Ascending aorta (tissue), 2 donors: ENCODE results near the gene TANGO2. TPM values are rescaled to one million over a fixed set of nuclear protein-coding genes. Genes with fewer than 3 reads are reported as not detected.

Experiments
- DNase-seq, 2 donors: peaks; one replicate each; pipeline ENCODE4 v3.0.0-alpha.2; 2019; ENCODE audit warnings: low spot score in 2 of 2
- H3K27ac ChIP-seq, 2 donors: fragments of 200-600 bp; sonication (generic); one replicate each; pipeline ENCODE4 v1.5.1; 2016 to 2017; ENCODE audit warnings: mild to moderate bottlenecking in 1 of 2
- H3K27me3 ChIP-seq: fragments of 200-600 bp; sonication (generic); one replicate; pipeline ENCODE4 v1.5.1; 2017
- H3K36me3 ChIP-seq, 2 donors: fragments of 200-600 bp; sonication (generic); one replicate each; pipeline ENCODE4 v1.5.1; 2016
- H3K4me1 ChIP-seq, 2 donors: fragments of 200-600 bp; sonication (generic); one replicate each; pipeline ENCODE4 v1.5.1; 2016 to 2017; ENCODE audit warnings: mild to moderate bottlenecking in 1 of 2
- H3K4me3 ChIP-seq, 2 donors: fragments of 200-600 bp; sonication (generic); one replicate each; pipeline ENCODE4 v1.5.1; 2016 to 2017; ENCODE audit warnings: mild to moderate bottlenecking in 1 of 2
- H3K9me3 ChIP-seq, 2 donors: fragments of 200-600 bp; sonication (generic); one replicate each; pipeline ENCODE4 v1.5.1; 2016
- intact Hi-C: fragments of 100-400 bp; cut with DNase I; formaldehyde crosslinking; loops from one replicate; pipeline ENCODE4 v1.15.1; 2023
- total RNA-seq: library from RNA; depleted of rRNA; stranded (reverse); fragments of >200 nt; gene quantifications from one replicate; pipeline ENCODE4 v1.1.0, GENCODE V29; 2016
- TF ChIP-seq, protein P1 (sequence below), 3 experiments: fragments of 200-600 bp in 2 of 3; fragments of 450-650 bp in 1 of 3; sonication (generic) in 2 of 3; IDR thresholded peaks; one replicate each; pipeline ENCODE4 v1.5.1; 2016 to 2019; ENCODE audit warnings: antibody characterized with exemption in 3 of 3, mild to moderate bottlenecking in 1 of 3, moderate library complexity in 1 of 3

The TANGO2 gene
- total RNA-seq, 1 donor from 2014 or later = 26.3 TPM

DNA sequence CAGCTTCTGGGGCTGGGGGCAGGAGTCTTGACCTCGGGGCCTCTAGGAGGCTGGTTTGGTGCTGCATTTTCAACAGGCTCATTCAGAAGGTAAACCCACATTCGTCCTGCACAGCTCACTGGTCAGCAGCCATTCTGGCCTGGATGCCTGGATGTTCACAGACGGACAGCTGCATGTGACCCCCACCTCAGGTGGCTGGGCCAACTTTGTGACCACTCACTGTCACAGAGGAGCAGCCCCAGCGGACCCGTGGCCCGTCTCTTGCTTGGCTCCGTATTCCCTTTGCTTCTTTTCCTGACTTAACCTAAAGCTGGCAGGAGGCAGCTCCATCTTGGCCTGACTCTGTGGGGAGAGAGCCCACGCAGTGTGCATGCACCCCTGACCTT, 67.3 kb downstream of the TANGO2 start:
- intact Hi-C loops = no loop called here
- H3K4me1 ChIP-seq = peaks cover 0 to 8% of the 10 kb centered on the region in 2 donors
- H3K4me3 ChIP-seq = no peak overlapping the region
- TF ChIP-seq, protein P1, sequence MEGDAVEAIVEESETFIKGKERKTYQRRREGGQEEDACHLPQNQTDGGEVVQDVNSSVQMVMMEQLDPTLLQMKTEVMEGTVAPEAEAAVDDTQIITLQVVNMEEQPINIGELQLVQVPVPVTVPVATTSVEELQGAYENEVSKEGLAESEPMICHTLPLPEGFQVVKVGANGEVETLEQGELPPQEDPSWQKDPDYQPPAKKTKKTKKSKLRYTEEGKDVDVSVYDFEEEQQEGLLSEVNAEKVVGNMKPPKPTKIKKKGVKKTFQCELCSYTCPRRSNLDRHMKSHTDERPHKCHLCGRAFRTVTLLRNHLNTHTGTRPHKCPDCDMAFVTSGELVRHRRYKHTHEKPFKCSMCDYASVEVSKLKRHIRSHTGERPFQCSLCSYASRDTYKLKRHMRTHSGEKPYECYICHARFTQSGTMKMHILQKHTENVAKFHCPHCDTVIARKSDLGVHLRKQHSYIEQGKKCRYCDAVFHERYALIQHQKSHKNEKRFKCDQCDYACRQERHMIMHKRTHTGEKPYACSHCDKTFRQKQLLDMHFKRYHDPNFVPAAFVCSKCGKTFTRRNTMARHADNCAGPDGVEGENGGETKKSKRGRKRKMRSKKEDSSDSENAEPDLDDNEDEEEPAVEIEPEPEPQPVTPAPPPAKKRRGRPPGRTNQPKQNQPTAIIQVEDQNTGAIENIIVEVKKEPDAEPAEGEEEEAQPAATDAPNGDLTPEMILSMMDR (IDR thresholded peaks at IDR 0.05) = no peak
- H3K36me3 ChIP-seq = peaks cover 72 to 76% of the 10 kb centered on the region in 2 donors
- DNase-seq = no peak
- no peak overlapping the region for H3K27ac ChIP-seq
- H3K27me3 ChIP-seq = no peaks in the 10 kb centered on the region
- H3K9me3 ChIP-seq = no peaks in the 10 kb centered on the region

DNA sequence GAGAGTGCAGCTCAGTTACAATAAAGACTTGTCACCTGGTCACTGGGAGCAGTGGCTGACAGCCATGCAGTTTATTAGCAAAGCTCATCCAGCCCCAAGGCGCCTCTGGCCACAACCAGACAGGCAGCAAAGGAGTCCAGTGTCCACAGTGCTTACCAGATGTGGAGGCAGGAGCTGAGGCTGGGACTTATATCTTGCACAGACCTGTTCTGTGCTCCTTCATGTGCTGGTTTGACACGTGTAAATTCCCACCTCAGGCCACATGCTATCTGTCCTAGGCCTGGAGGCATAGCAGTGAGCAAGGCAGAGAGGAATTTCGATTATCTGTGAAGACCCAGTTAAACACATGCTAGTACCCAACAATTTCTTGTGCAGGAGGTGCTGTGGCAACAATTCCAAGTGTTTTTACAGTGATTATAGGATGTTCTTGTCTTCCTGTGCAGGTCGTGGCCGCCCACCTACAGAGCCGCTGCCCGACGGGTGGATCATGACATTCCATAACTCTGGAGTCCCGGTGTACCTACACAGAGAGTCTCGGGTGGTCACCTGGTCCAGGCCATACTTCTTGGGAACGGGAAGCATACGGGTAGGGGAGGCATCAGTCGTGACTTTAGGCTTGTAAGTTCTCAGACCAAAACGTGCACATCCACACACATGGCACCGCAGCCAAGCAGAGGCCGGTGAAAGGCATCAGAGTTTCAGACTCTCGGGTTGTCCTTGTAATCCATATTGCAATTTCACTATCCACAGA, 68.5 kb downstream of the TANGO2 start:
- H3K4me1 ChIP-seq = peaks cover 0 to 5% of the 10 kb centered on the region in 2 donors
- intact Hi-C loops = no loop called here

DNA sequence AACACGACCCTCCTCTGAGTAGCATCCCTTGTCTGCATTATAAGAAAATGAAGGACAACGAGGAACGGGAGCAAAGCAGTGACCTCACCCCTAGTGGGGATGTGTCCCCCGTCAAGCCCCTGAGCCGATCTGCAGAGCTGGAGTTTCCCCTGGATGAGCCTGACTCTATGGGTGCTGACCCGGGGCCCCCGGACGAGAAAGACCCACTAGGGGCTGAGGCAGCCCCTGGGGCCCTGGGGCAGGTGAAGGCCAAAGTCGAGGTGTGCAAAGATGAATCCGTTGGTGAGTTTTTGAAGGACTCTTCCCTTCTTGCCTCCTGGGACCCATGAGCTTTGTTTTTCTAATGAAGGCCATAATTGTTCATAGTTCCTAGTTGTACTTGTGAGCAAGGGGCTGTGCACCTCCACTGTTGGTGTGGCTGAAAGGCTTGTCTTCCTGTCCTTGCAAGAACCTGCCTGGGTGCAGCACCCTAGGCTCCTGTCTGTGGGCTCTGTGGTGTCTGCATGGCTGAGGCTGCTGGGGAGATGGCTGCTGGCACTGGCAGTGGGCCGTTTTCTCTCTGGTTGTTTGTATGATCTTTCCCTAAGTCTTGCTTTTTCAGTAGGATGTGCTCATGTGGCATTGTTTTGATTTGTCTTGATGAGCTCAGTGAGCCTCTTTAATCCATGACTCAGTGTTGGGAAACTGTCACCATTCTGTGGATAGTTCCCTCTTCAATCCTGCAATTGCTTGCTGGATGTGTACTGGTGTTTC, 69.2 kb downstream of the TANGO2 start:
- Histone ChIP-seq H3K4me3 (no peak overlapping the region), H3K9me3 (no peaks in the 10 kb centered on the region), H3K36me3 (peaks cover 83 to 95% of the 10 kb centered on the region in 2 donors), H3K4me1 (peaks cover 0 to 3% of the 10 kb centered on the region in 2 donors), H3K27ac (no peak overlapping the region), H3K27me3 (no peaks in the 10 kb centered on the region)
- DNase-seq = no peak
- TF ChIP-seq, protein P1 (IDR thresholded peaks at IDR 0.05) = no peak
- intact Hi-C loops = no loop called here

More for the DNA sequence above, 68.5 kb downstream of the TANGO2 start:
- H3K4me3 ChIP-seq = no peak overlapping the region
- DNase-seq = no peak
- TF ChIP-seq, protein P1 (IDR thresholded peaks at IDR 0.05) = no peak
- H3K9me3 ChIP-seq = no peaks in the 10 kb centered on the region
- peaks cover 76 to 88% of the 10 kb centered on the region in 2 donors for H3K36me3 ChIP-seq
- no peak overlapping the region for H3K27ac ChIP-seq
- no peaks in the 10 kb centered on the region for H3K27me3 ChIP-seq

DNA sequence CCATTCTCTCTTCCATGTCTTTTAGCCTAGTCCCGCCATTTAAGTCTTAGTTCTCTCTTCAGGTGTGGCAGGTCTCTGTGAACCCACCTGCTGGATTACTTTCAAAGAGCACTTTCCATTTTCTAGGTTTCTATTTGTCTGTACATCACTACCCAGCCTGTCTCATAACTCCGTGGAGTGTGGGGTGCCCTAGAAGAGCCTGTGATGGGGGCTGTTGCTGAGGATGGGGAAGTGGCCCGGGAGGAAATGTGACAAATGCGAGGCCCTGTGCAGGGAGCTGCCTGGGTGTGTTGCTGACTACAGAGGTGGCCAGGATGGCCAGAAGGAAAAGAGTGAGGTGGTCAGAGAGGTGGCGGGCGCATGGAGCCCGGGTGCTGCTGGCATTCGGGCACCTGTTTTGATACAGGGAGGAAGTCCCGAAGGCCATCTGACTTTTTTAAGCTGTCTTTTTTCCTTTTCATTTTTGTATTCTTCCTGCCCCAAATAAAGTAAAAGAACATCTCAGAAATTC, 69.9 kb downstream of the TANGO2 start:
- Histone ChIP-seq H3K4me1 (peaks cover 0 to 3% of the 10 kb centered on the region in 2 donors), H3K27ac (no peak overlapping the region), H3K27me3 (no peaks in the 10 kb centered on the region), H3K9me3 (no peaks in the 10 kb centered on the region), H3K4me3 (no peak overlapping the region), H3K36me3 (peaks cover 85 to 100% of the 10 kb centered on the region in 2 donors)
- TF ChIP-seq, protein P1 (IDR thresholded peaks at IDR 0.05) = no peak
- no peak for DNase-seq
- intact Hi-C loops = no loop called here

DNA sequence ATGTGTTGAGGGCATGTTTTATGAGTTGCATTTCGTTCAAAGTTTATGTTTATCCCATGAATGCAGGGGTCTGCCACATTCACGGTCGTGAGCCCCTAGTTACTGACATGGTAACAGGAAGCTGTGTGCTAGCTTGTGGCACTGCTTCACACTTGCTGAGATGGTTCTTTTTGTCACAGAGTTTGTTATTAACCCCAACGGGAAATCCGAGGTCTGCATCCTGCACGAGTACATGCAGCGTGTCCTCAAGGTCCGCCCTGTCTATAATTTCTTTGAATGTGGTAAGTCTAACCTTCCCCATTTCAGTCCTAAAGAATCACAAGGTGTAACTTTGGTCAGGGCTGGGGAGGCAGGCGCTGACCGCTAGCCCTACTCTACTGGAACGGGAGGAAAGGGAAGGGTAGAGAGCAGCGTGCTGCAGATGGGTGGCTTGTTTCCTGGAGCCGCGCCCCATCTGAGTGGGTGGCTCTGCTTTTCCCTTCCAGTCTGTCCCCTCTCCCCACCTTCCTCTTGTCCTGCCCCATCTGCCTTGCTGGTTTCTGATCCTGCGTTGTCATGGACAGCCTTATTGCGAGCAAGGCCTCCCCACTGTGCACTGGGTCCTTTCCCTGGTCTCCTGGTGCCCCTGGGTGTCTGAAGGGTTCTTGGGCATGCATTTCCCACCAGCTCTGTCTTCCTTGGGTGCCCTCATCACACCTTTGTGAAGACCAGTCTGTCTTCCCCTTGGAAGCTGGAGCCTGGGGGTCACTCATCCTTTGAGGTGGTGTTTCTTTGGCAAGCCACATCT, 71.0 kb downstream of the TANGO2 start:
- H3K27me3 ChIP-seq = no peaks in the 10 kb centered on the region
- H3K4me3 ChIP-seq = no peak overlapping the region
- peaks cover 0 to 3% of the 10 kb centered on the region in 2 donors for H3K4me1 ChIP-seq
- TF ChIP-seq, protein P1 (IDR thresholded peaks at IDR 0.05) = no peak
- intact Hi-C loops = no loop called here
- peaks cover 76 to 100% of the 10 kb centered on the region in 2 donors for H3K36me3 ChIP-seq
- DNase-seq = no peak
- H3K27ac ChIP-seq = no peak overlapping the region
- H3K9me3 ChIP-seq = no peaks in the 10 kb centered on the region
